GM19324 (cell line): Measurements from ENCODE around the gene PON2.

Experiments used
- ATAC-seq: cut with Tn5 transposase; IDR thresholded peaks from one replicate; pipeline ENCODE4 v1.9.1; 2021; ENCODE audit warnings: mild to moderate bottlenecking, moderate library complexity; ENCODE audit not compliant: unreplicated experiment, low FRiP score

Gene PON2

GRCh38 chr7:95446618-95447017 lies 11.8 kb upstream of the PON2 start:
- ATAC-seq, result no peak

GRCh38 chr7:95444796-95445195 lies 10.0 kb upstream of the PON2 start:
- ATAC-seq, result no peak

- no peak for ATAC-seq
Observed at GRCh38 chr7:95441042-95441823, 6.4 kb upstream of the PON2 start.

- ATAC-seq, result no peak
Observed at GRCh38 chr7:95440394-95441038, 5.7 kb upstream of the PON2 start.

- ATAC-seq, result no peak
Observed at GRCh38 chr7:95436407-95436806, 1.6 kb upstream of the PON2 start.

GRCh38 chr7:95435422-95435780 lies 573 bp upstream of the PON2 start:
- no peak for ATAC-seq

GRCh38 chr7:95433952-95434556 lies 774 bp downstream of the PON2 start:
- ATAC-seq, result no peak

- ATAC-seq, result no peak
Observed at GRCh38 chr7:95433129-95433528, 1.7 kb downstream of the PON2 start.

- no peak for ATAC-seq
Observed at GRCh38 chr7:95432606-95433005, 2.2 kb downstream of the PON2 start.

GRCh38 chr7:95430864-95431263 lies 4.0 kb downstream of the PON2 start:
- ATAC-seq, result no peak

GRCh38 chr7:95429241-95429990 lies 5.4 kb downstream of the PON2 start:
- no peak for ATAC-seq

GRCh38 chr7:95427914-95428516 lies 6.8 kb downstream of the PON2 start:
- ATAC-seq, result no peak

GRCh38 chr7:95427166-95427565 lies 7.7 kb downstream of the PON2 start:
- ATAC-seq, result no peak

- no peak for ATAC-seq
Observed at GRCh38 chr7:95425694-95426093, 9.1 kb downstream of the PON2 start.

- ATAC-seq, result no peak
Observed at GRCh38 chr7:95424716-95425115, 10.1 kb downstream of the PON2 start.

GRCh38 chr7:95421847-95422444 lies 12.9 kb downstream of the PON2 start:
- ATAC-seq, result no peak

GRCh38 chr7:95421000-95421846 lies 13.6 kb downstream of the PON2 start:
- ATAC-seq, result no peak

- ATAC-seq, result no peak
Observed at GRCh38 chr7:95412075-95412474, 22.8 kb downstream of the PON2 start.

GRCh38 chr7:95411666-95412065 lies 23.2 kb downstream of the PON2 start:
- no peak for ATAC-seq
